KG1 (cell line): ENCODE measurements around the gene LCLAT1.
A peak's percentile ranks its signal among the peaks of the same experiment; 100 is the strongest.
"Not testable (repeated sequence)": the region's sequence is repeated elsewhere in the genome, so short reads cannot be mapped to it uniquely, and the experiment has no call there.

ENCODE experiments used
- DNase-seq: peaks from one replicate; lab custom pipeline; 2025; lab: John Stamatoyannopoulos, UW

The LCLAT1 gene

DNA sequence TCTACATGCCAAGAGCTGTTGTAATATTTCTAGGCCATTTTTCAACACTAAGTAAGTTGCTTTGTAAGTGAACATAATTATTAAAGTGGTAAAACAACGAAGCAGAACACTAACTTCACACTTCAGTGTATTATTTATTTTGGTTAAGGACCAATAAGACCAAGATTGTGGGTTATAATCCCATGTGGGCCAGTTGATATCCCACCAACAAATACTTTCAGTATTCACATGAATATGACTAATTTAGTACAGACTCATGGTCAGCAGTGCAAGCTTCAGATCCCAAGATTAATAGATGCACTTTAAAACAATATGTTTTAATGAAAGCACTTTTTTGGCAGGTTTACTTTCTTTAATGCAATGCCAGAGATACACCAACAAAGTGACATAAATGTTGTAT, 154.3 kb downstream of the LCLAT1 start:
- no peak for DNase-seq

DNA sequence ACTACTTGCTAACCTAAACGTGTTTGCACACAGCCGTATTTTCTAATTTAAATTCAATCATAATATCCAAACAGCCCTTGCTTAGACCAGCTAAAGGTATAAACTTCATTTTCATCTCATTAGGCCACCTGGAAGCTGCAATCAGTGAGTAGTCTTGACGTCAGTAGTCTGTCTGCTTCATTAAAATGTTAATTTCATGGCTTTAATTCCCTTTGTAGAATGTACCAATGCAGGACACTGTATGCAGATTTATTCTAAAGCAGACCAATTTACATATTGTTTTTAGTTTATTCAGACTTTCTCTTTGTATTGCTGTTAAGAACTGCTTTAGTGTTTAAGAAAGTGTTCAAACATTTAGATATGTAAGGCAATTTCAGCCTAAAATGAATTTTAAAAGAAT, 158.2 kb downstream of the LCLAT1 start:
- no peak for DNase-seq

DNA sequence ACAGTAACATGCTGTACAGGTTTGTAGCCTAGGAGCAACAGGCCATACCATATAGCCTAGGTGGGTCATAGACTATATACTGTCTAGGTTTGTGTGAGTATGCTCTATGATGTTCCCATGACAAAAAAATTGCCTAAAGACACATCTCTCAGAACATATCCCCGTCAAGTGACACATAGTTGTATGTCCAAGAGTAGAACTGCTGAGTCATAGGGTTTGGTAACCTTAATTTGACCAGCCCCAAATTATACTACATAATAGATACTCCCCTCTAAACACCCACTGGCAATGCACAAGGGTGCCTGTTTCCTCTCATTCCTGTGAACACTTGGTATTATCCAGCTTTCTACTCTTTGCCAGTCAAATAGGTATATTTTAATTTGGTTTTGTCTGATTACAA, 161.6 kb downstream of the LCLAT1 start:
- no peak for DNase-seq

DNA sequence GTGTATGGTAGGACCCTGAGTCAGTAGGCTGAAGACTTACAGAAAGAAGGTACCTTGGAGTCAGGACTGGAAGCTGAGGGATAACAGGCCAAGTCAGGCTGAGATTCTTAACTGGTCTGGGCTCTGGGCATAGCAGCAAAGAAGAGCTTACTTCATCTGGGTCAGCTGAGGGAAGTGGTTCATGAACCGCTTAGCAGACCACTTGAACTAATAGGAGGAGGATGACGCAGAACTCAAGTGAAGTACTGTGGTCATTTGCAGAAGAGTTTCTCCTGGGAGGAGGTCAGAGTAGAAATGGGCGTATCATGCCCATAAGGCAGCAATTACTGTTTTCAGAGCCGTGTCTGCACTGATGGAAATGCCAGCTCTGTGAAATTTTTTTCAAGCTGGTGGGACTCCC, 164.5 kb downstream of the LCLAT1 start:
- no peak for DNase-seq

DNA sequence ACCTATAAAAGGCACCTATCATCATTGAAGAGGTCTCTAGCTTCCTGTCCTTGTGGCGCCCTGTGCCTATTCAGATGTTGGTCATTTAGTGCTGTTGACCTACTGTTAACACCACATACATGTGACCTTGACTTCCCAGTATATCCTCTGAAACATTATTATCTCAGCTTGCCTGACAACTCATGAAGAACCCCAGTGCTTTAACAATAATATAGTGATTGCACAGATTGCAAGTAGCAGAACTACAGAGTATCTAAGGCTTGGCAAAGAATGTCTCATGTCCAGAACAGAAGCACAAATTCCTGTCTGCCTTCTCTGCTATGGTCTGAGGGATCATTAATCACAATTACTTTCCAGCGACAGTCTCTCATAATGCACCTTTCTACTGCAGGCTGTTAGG, 165.3 kb downstream of the LCLAT1 start:
- no peak for DNase-seq

DNA sequence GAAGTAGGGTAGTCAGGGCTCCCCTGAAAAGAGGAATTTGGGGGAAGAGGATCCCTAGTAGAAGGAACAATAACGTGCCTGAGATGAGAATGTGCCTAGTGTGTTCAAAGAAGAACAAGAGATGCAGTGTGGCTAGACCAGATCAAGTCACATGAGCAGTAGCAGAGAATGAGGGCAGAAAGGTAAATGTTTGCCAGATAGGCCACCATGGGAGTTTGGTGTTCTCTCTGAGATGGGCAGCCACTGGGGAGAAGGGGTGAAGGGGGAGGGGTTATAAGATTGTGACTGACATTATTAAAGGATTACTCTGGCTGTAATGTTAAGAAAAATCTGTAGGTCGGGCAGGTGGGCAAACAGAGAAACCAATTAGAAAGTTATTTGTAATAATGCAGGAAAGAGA, 166.0 kb downstream of the LCLAT1 start:
- no peak for DNase-seq

DNA sequence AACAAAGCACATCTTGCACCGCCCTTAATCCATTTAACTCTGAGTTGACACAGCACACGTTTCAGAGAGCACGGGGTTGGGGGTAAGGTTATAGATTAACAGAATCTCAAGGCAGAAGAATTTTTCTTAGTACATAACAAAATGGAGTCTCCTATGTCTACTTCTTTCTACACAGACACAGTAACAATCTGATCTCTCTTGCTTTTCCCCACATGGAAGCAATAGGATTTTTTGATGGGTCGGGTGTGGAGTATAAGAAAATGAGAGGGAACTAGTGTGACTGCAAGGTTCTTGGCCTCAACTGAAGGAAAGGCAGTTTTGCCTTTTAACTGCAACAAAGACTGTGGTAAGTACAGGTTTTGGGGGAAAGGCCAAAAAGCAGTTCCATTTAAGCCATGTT, 167.2 kb downstream of the LCLAT1 start:
- not testable (repeated sequence) for DNase-seq

DNA sequence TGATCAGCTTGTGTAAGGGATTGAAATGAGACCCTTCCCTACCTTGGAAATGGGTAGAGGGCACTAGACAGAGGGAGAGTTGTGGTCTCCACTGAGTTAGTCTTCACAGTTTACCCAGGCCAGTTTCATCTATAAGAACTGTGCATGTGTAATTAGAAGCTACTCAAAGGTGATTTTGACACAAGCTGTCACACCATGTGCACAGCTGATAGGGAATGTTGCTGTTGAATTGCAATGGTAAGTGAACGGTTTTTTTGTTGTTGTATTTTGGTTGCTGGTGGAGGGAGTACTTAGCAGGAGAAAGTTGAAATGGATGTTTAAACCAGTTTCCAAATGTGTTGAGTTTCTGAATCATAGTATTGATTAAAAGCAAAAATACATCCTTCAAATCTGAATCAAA, 168.9 kb downstream of the LCLAT1 start:
- DNase-seq: no peak

DNA sequence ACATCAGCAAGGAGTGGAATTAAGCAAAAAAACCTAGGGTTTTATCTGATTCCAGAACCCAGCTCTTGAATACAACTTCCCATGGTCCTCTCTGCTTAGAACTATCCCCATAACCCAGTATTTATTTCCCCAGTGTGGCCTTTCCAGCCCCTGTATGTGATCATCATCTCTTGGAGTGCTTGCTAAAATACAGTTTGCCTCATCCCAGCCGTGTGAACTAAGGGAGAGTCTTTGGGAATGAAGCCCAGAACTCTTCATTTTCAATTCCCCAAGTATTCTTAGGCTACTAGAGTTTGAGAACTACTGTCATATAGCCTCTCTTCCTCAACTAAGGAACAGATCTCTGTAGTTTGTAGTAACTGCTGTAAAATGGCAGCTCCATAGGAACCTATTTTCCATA, 173.1 kb downstream of the LCLAT1 start:
- no peak for DNase-seq

DNA sequence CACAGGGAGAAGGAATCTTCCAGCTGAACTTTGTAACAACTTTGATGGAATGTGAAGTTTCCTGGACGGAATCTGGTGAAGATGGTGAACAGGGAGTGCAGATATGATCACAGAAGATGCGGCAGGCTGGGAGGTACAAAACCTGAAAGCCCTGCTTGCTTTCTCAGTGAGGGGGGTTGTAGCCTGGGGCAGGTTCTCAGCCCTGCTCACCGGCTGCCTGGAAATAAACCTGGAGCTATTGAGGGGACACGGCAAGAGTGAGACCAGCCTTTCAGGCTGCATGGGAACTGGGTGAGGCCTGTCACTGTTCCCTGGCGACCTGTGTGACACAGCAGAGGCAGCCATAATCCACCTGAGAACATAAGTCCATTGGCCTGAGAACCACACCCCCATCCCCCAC, 174.8 kb downstream of the LCLAT1 start:
- no peak for DNase-seq

DNA sequence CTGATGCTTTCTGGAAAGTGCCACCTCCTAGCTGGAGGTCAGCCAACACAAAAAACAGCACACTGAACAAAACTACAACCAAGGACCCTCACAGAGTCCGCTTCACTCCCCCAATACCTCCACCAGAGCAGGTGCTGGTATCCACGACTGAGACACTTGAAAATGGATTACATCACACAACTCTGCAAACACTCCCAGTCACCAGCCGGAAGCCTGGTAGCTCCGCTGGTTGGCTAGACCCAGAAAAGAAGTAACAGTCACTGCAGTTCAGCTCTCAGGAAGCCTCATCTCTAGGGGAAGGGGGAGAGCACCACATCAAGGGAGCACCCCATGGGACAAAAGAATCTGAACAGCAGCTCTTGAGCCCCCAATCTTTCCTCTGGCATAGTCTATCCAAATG, 175.4 kb downstream of the LCLAT1 start:
- no peak for DNase-seq

DNA sequence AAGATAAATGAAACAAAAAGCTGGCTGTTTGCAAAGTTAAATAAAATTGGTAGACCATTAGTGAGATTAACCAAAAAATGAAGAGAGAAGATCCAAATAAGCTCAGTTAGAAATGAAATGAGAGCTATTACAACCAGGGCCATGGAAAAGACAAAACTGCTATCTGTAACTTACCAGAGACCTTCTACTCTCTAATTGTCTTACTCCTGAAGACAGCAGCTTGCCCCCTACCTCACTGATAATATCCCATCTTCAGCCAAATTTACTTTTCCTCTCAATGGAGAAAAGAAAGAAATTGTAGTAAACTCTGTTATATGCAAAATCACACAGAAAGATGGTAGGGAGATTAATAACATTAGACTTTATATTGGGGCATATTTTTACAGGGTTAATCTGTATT, 178.2 kb downstream of the LCLAT1 start:
- no peak for DNase-seq

DNA sequence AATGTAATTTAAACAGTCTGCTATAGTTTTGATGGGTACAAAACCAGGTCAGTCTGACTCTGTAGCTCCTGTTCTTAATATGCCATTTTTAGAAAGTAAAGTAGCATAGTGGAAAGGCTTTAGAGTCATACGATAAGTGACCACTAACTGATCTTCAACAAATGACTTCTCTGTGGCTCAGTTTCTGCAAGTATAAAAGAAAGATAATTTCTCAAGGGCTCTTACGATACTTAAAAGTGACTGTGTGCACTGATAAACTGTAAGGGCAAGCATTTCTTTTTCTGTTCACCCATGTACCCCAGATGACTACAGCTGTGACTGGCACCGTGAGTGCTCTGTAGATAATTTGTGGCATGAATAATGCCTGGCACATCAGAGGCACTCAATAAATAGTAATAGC, 178.7 kb downstream of the LCLAT1 start:
- DNase-seq: no peak

DNA sequence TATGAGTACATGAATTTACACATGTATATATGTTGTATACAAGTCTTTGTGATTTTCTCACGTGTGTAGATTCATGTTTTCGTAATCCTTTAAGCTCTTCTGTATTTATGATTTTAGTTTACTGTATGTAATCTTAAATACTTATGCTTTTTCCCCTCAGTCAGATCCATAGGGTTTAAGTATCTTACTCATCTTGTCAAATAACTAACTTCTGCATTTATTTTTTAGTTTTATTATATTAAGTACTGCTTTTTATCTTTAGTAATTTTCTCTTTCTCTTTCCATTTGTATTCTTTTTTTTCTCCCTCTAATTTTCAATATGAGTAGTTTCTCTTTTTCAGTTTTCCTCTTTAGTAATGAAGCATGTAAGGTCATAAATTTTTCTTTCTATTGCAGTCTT, 179.4 kb downstream of the LCLAT1 start:
- DNase-seq: no peak

DNA sequence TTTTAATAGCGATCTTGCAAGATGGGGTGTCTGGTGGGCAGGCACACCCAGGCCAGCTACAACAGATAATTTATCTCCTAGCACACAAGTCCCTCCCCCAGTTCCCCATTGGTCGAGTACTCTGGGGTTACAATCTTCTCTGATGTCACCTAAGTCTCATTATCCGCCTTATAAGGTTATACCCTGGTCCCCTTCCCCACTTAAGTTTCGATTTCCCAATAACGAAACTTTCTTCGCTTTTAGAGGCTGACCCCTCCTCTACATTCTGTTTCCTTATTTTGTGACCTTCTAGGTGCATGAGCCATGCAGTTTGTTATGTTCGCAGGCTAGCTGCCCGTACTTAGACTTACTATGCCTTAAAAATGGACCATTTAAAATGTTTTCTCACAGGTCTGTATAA, 180.1 kb downstream of the LCLAT1 start:
- DNase-seq: no peak

DNA sequence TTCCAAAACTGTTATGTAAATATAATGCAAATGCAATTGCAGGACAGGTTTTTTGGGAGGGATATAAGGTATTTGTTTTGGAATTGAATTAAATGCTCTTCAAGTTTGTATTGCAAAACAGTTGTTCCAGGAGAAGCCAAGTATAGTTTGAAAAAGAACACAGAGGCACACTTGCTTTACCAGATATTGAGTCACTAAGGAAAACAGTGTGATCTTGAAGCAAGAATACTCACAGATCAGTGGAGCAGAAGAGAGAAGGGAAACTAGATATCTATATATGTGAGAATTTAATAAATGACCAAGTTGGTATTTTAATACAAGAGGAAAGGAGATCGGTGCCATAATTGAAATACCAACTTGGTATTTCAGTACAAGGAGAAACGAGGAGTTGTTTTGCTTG, 181.3 kb downstream of the LCLAT1 start:
- DNase-seq: no peak

DNA sequence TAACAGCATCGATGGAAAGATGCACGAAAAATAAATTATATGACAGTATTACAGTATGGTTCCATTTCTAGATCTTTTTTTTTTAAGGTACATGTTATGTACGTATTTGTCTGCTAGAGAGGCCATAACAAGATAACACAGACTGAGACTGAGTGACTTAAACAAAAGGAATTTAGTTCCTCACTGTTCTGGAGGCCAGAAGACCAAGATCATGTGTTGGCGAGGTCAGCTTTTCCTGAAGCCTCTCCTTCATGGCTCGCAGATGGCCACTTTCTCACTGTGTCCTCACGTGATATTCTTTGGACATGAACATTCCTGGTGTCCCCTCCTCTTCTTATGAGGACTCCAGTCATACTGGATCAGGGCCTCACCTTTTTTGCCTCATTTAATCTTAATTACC, 182.8 kb downstream of the LCLAT1 start:
- DNase-seq: no peak

DNA sequence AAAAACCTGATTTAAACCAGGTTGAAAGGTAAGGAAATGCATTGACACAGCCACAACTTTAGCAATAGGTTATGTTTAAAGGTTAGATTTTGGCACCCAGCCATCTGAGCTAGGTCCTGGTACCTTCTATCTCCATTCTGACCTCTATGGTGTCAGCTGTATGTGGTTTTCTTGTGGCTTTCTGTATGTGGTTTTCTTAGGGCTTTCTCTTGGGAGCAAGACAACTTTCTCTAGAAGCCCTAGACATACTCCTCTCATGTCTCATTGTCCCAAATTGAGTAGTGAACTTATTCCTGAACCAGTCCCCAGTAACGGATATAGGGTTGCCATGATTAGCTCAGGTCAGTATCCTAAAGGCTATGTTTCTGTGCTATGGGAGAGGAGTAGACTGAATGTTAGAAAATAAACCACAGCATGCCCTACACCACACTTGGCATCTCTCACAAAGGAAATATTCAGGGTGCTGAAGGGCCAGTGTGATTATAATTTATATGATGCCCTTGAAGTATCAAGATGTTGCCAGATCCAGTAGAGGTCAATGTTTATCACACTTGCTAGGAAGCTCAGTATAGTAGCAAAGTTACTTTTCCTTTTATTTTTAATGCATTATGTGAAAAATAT, 184.1 kb downstream of the LCLAT1 start:
- peak; percentile 26 for DNase-seq

DNA sequence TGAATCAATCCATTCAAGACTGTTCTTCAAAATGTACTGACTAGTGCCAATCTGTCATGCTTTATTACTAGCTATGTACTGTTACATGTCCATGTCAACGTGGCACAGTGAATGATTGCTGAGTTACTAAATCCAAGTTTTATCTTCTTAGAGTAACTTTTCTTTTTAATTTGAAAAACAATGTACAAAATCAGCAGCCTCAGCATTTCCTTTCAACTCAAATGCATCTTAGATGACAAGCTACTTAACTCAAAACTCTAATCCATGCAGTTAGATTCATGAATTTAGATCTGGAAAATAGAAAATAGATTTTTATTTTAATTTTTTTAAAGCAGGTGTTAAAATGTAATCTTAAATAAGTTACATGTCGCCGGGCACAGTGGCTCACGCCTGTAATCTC, 186.0 kb downstream of the LCLAT1 start:
- DNase-seq: no peak

DNA sequence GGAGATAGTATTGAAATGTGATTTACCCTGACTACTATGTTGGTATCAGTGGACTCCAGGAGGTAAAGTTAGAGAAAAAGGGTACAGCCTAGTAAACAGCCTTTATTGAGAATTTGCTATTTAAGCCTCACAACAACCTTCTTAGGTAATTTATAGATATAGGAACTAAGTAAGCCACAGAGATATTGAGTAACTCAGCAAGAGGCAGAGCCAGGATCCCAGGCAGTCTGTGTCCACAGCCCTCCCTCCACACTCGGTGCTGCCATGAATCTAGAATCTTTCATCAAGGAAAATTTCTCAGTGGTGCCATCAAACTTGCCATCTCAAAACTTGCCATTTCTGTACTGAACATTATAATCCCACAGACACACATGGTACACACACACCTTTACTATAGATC, 189.3 kb downstream of the LCLAT1 start:
- DNase-seq: no peak

DNA sequence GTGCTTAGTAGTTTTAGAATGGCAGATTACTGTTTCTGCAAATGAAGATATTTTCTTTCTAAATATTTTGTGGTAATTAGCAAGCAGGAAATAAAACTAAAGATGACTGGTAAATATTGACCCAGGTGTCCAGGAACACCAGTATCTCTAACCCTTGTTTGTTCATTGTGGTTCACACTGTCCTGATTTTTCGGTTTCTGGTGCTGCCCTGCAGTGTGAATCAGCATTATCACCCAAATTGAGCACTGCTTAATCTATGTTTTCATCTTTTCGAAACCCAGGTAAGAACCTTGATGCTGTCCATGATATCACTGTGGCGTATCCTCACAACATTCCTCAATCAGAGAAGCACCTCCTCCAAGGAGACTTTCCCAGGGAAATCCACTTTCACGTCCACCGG, 192.8 kb downstream of the LCLAT1 start:
- DNase-seq: no peak

DNA sequence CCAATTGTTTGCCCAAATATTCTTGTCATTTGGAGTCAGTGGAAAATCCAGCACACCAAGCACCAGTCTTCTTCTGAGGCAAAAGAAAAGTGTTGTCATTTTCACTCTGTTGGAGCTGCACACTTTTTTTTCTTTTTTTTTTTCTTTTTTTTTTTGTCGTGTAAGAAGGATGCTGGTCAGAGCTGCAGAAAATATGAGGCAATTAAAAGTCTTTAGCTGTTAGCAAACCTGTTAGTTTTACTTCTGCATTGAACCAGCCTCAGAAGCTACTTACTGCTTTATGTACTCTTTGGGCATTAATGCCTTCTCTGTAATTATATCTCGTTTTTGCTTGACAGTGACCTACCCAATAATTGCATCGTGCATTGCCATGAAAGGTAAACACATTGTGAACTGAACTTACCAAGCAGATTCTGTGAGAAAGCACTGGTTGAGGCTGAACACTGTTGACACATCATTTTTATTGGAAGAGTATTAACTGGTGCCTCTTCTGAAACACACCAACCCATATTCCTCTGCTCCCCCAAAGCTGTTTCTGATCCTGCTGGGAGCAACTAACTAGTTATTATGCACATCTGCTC, 194.8 kb downstream of the LCLAT1 start:
- no peak for DNase-seq

DNA sequence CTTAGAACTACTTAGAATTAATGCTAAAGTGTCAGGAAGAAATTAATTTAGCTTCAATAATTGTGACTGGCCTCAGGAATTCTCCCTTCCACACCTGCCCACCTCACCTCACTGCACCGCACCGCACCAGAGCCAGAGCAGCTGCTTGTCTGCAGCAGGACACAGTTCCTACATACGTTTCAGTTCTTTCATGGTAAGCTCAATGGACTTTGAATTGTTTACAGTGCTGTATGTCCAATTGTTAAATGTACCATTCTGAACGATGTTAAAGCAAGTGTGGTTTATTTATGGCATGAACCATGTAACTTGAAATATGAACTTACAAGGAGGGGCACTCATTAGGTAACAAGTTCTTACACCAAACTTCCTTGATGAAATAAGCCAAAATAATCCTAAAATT, 196.0 kb downstream of the LCLAT1 start:
- DNase-seq: not testable (repeated sequence)

DNA sequence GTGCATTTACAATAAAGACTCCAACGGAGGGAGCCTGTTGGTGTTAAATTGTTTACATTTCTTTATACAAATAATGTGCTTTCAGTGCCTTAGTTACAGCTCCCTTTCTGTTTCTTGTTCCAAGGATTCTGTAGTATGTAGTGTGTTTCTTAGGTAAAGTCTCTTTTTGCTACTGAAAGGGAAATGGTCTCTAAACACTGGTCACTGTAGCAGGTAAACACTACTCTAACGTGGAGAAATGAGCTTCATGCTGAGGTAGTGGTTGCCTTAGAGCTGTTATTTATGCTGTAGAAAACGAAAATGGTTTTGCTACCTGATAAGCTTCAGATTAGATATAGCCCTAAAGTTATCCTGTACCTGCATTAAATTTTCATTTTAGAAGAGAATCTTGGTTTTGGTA, 196.6 kb downstream of the LCLAT1 start:
- no peak for DNase-seq
